Body of pancreas (tissue), 4 donors: ENCODE measurements around the gene SMC5.

Experiments
- CTCF ChIP-seq, 7 experiments: fragments of 450-650 bp in 4 of 7; fragments of 200-600 bp in 3 of 7; sonication (generic) in 3 of 7; IDR thresholded peaks; one replicate each; pipeline ENCODE4 v1.5.1; 2016 to 2019; ENCODE audit warnings: antibody characterized with exemption in 7 of 7
- POLR2A ChIP-seq, 3 donors: fragments of 450-650 bp; IDR thresholded peaks; one replicate each; pipeline ENCODE4 v1.6.1; 2016; ENCODE audit warnings: antibody characterized with exemption in 3 of 3, mild to moderate bottlenecking in 2 of 3

DNA sequence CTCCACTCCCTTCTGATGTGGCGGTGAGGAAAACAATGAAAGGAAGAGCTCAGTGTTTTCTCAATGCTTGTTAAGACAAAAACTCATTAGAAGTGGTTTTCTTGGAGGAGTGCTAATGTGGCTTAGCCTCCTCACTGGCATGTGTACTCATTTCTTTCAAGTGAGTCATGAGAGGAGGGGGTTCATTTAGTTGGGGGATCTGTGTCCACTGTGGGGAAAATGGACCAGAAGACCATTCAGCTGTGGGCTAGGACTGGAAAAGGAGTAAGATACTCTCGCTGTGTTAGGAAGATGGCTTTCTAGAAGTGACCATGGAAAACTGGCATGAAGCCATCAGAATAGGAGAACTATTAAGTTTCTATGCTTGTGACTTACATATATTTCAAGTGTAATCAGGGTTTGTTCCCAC lies 132.2 kb downstream of the SMC5 start:
- TF ChIP-seq CTCF (IDR thresholded peaks at IDR 0.05) (no peak), POLR2A (IDR thresholded peaks at IDR 0.05) (no peak)
